ENCODE data around the gene FAM200B. TPM values are rescaled to one million over a fixed set of nuclear protein-coding genes. Genes with fewer than 3 reads are reported as not detected.

The FAM200B gene
- total RNA-seq, 1 experiment from 2014 or later = 70.3 TPM

DNA sequence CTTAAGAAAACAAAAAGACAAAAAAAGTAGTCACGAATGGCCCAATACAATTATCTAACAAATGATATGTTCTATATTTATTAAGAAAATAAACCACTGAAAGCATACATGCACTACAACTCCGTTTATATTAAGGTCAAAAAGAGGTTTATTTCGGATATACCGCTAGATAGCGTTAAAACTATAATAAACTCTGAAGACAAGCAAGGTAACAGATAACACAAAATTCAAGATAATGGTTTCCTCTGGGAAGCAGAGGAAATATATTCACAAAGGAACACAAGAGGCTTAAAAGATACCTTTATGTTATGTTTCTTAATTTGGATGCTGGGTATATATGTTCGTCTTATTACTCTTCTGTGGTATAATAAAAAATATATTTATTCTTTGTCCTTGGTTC lies 4.7 kb upstream of the FAM200B start:
- Histone ChIP-seq H3K9me3 (replicated peaks) (no peaks in the 10 kb centered on the region), H3K36me3 (peaks cover 3% of the 10 kb centered on the region; the same call in 1 of the 2 replicates), H3K4me3 (no peak overlapping the region), H3K27ac (no peak overlapping the region), H3K27me3 (no peaks in the 10 kb centered on the region), H3K4me1 (no peaks in the 10 kb centered on the region; the same call in 1 of the 2 replicates)
- no peak for DNase-seq

DNA sequence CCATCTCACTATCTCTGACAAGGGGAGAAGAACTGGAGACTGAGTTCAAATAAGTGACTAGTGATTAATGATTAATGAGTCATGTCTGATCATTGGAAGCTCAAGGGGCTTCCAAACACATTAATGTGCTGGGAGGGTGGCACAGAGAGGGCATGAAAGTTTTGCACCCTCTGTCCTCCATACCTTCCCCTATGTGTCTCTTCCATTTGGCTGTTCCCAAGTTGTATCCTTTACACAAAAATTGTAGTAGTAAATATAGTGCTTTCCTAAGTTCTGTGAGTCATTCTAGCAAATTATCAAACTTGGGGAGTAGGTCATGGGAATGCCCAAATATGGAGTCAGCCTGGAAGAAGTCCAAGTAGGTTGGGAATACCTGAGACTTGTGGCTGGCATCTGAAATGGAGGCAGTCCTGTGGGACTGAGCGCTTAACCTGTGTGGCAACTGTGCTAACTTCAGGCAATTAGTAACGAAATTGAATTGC lies 4.1 kb upstream of the FAM200B start:
- no peak overlapping the region for H3K4me3 ChIP-seq
- no peaks in the 10 kb centered on the region; the same call in 1 of the 2 replicates for H3K36me3 ChIP-seq
- no peaks in the 10 kb centered on the region for H3K27me3 ChIP-seq
- no peaks in the 10 kb centered on the region for H3K9me3 ChIP-seq (replicated peaks)
- H3K4me1 ChIP-seq = no peaks in the 10 kb centered on the region; the same call in 1 of the 2 replicates
- no peak for DNase-seq
- no peak overlapping the region for H3K27ac ChIP-seq

DNA sequence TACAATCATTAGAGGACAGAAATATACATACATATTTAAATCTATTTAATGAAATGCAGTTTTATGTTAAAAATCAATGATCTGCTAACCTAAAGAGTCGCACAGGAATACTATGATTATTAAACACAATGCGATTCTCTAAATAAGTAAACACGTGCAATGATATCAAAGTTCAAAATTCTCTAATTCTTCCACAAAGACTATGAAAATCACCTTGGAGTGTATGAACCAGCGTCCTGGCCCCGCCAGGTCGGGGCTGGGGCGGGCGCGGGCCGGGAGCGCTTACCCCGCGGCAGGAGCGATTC lies 608 bp upstream of the FAM200B start:
- H3K27me3 ChIP-seq = no peaks in the 10 kb centered on the region
- H3K27ac ChIP-seq = peak overlapping the region; percentile 88
- no peaks in the 10 kb centered on the region; the same call in 1 of the 2 replicates for H3K4me1 ChIP-seq
- DNase-seq = no peak
- H3K36me3 ChIP-seq = peaks cover 8% of the 10 kb centered on the region
- no peaks in the 10 kb centered on the region for H3K9me3 ChIP-seq (replicated peaks)
- H3K4me3 ChIP-seq = peak overlapping the region; percentile 70

DNA sequence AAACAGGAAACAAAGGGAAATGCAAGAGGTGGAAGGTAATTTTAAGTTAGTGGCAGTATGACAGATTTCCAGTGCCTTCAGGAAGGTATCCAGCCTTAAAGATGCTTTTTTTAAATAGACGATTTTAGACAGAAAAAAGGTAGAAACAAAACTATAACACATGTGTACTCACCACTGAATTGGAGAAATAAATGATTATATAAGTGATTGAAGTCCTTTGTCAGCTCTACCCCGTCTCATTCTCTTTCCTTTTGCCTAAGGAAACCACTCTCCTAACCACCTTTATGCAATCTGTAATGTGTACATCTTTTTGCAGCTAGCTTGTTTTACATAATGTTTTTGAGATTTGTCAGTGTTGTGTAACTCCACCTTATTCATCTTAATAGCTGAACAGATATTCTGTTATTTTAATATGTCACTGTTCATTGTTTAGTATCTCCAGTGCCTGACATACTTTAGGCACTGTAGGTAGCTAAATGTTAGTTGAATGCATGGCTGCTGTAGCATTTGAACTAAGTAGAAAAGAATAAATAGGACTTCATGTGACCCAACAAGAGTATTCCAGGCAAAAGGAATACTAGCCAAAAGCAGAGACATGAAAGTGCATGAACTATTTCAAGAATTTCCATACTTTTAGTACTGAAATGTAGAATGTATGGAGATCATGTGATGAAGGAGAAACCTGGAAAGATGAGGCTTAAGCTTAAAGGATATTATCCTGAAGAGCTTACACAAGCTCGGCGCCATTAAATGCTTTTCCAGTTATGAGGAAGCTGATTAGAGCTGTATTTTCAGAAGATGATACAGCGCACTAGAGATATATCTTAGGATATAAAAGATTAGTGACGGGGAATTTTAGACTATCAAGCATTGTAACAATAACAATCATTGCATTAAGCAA lies 865 bp downstream of the FAM200B start:
- no peaks in the 10 kb centered on the region for H3K27me3 ChIP-seq
- no peaks in the 10 kb centered on the region for H3K9me3 ChIP-seq (replicated peaks)
- H3K4me3 ChIP-seq = peak overlapping the region; percentile 70
- H3K36me3 ChIP-seq = peaks cover 22% of the 10 kb centered on the region
- DNase-seq = no peak
- peak overlapping the region; percentile 88 for H3K27ac ChIP-seq
- no peaks in the 10 kb centered on the region; the same call in 1 of the 2 replicates for H3K4me1 ChIP-seq

DNA sequence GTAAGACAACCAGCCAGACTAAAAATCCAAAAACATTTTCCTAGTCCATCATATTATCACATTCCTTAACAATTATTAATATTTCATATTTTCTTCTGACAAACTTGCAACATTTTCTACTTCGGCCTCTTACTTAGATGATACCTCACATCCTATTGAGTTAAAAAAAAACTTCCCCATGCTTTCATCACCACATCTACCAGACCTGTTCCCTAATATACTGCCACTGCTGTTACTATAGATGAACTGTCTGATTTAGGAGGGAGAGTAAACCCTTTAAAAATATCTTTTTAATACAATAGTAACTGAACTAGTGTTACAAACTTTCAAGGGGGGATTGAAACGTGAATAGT lies 1.5 kb downstream of the FAM200B start:
- H3K4me1 ChIP-seq = no peaks in the 10 kb centered on the region; the same call in 1 of the 2 replicates
- peak overlapping the region; percentile 70 for H3K4me3 ChIP-seq
- no peaks in the 10 kb centered on the region for H3K9me3 ChIP-seq (replicated peaks)
- peaks cover 28% of the 10 kb centered on the region for H3K36me3 ChIP-seq
- DNase-seq = no peak
- no peaks in the 10 kb centered on the region for H3K27me3 ChIP-seq
- peak overlapping the region; percentile 88 for H3K27ac ChIP-seq

DNA sequence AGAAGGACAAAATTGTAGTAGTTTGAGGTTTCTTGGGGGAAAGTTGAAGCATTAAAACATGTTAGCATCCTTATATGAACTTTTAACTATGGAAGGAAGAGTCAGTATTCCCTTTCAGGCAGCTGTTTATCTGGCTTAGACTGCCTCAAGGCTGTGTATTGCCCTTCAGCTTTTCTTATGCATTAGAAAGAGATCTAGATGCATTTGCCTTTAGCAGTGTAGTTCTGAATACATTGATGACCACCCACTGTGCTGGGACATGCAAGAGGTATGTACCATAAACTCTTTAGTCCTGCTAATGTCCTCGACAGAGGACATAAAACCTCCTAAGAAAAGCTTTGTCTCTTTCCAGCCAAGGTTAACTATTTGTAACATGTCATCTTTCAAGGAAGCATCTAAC lies 2.9 kb downstream of the FAM200B start:
- DNase-seq = no peak
- Histone ChIP-seq H3K27ac (no peak overlapping the region), H3K36me3 (peaks cover 37% of the 10 kb centered on the region), H3K9me3 (replicated peaks) (no peaks in the 10 kb centered on the region), H3K4me3 (no peak overlapping the region), H3K27me3 (no peaks in the 10 kb centered on the region), H3K4me1 (peaks cover 5% of the 10 kb centered on the region)

DNA sequence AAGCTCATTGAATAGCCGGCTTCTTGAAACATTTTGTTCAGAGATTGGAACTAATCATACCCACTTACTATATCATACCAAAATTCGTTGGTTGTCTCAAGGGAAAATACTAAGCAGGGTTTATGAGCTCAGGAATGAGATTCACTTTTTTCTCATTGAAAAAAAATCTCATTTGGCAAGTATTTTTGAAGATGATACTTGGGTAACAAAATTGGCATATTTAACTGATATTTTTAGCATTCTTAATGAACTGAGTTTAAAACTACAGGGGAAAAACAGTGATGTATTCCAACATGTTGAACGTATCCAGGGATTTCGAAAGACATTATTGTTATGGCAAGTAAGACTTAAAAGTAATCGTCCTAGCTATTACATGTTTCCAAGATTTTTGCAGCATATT lies 6.4 kb downstream of the FAM200B start:
- Histone ChIP-seq H3K27me3 (no peaks in the 10 kb centered on the region), H3K4me3 (no peak overlapping the region), H3K4me1 (peaks cover 34% of the 10 kb centered on the region), H3K9me3 (replicated peaks) (no peaks in the 10 kb centered on the region), H3K27ac (no peak overlapping the region), H3K36me3 (peaks cover 42% of the 10 kb centered on the region)
- no peak for DNase-seq

DNA sequence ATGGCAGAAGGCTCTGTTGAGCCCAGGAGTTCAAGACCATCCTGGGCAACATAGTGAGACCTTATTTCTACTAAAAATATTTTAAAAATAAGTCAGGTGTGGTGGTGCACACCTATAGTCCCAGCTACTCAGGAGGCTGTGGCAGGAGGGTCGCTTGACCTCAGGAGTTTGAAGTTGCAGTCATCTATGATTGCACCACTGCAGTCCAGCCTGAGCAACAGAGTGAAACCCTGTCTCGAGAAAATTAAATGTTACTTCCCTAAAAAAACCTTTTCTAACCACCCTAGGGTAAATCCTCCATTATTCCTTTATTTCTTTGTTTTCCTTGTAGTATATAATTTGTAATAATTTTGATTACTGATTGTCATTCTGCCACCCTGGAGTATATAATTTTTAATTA lies 7.9 kb downstream of the FAM200B start:
- peaks cover 40% of the 10 kb centered on the region for H3K36me3 ChIP-seq

DNA sequence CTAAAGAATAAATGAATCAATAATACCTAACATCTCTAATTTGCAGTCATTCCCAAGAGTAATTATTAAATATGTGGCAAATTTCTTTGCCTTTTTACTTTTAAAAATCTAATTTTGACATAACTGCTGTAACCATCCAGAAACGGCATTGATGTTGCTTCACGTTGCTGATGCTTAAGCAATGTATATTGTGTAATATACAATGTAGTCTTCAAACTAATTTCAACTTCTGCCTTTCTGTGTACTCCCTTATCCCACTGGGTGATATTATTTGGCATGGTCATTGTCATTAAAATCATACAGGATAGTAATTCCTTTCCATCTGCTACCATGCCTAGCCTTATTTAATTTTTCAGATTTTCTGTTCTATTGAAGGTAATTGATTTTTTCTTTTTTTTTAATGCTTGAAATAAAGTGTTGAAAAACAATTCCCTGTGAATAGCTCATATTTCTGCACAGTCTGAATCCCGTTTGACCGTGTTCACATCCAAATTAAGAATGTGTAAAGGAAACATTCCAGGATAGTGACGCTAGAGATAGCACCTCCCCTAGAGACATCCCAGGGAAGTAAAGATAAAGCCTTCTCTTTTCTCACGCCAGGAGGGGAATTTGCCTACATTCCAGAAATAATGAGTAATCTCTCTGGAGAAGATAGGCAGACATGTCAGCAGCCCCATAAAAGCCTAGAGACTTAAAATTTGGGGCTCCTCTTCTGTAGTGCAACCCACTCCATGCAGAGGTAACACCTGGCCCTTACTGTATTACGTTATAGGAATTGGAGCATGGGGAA lies 8.6 kb downstream of the FAM200B start:
- H3K4me3 ChIP-seq = no peak overlapping the region
- peaks cover 34% of the 10 kb centered on the region for H3K36me3 ChIP-seq
- no peaks in the 10 kb centered on the region for H3K27me3 ChIP-seq
- no peaks in the 10 kb centered on the region for H3K9me3 ChIP-seq (replicated peaks)
- H3K27ac ChIP-seq = peak overlapping the region; percentile 93
- peak; percentile 76 for DNase-seq
- peaks cover 40% of the 10 kb centered on the region for H3K4me1 ChIP-seq

More for the DNA sequence above, 7.9 kb downstream of the FAM200B start:
- no peak for DNase-seq
- H3K4me1 ChIP-seq = peaks cover 35% of the 10 kb centered on the region
- H3K9me3 ChIP-seq (replicated peaks) = no peaks in the 10 kb centered on the region
- no peaks in the 10 kb centered on the region for H3K27me3 ChIP-seq
- peak overlapping the region; percentile 93 for H3K27ac ChIP-seq
- no peak overlapping the region for H3K4me3 ChIP-seq

DNA sequence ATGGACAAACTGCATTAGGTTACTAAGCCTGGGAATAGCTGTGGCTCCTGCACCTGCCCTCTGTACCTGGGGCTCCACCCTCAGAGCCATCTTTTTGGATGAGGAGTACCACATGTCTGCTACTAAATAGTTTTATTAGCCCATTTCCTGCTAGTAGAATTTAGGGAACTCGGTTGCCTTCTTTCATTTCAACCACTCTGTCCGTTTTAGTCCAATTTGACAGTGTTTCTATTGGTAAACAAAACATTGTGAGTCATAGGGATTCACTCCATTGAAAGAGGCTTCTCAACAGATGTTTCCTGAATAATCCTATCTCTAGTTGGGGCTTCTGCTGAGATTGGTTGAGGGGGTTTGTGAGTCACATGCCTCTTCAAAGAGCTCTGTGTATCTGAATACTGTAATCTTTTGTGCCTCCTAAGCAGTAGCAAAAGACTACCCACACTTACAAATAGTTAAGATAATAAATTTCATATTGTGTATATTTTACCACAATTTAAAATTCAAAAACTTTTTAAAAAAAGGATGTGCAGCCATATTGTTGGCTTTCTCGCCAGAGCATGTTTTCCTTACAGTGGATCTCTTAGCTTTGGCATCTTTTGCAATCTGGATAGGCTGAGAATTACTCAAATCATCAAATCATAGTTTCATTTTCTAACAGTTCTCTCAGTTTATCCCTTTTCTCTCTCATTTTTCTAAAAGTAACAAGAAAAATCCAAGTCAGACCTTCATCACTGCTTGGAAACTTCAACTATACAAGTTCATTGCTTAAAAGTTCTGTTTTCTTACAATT lies 9.9 kb downstream of the FAM200B start:
- no peaks in the 10 kb centered on the region for H3K27me3 ChIP-seq
- DNase-seq = peak; percentile 33 to 70
- peaks cover 30% of the 10 kb centered on the region for H3K36me3 ChIP-seq
- H3K4me1 ChIP-seq = peaks cover 48% of the 10 kb centered on the region
- no peaks in the 10 kb centered on the region for H3K9me3 ChIP-seq (replicated peaks)
- H3K27ac ChIP-seq = peak overlapping the region; percentile 93
- no peak overlapping the region for H3K4me3 ChIP-seq

DNA sequence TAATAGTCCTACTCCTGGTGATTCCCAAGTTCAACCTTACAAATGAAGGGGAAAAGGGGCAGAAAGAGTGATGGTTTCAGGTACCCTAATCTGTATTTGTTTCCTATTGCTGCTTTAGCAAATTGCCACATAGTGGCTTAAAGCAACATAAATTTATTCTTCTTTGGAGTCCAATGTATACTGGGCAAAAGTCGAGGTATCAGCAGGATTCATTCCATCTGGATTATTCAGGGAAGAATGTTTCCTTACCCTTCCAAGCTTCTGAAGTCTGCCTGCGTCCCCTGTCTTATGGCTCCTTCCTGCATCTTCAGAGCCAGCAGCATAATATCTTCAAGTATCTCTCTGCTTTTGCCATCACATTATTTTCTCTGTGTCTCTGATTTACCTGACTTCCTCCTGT lies 11.0 kb downstream of the FAM200B start:
- no peak for DNase-seq
- H3K9me3 ChIP-seq (replicated peaks) = peaks cover 7% of the 10 kb centered on the region
- no peak overlapping the region for H3K4me3 ChIP-seq
- peaks cover 48% of the 10 kb centered on the region for H3K4me1 ChIP-seq
- no peaks in the 10 kb centered on the region for H3K27me3 ChIP-seq
- peaks cover 19% of the 10 kb centered on the region for H3K36me3 ChIP-seq
- peak overlapping the region; percentile 93; the same call in 1 of the 2 replicates for H3K27ac ChIP-seq

DNA sequence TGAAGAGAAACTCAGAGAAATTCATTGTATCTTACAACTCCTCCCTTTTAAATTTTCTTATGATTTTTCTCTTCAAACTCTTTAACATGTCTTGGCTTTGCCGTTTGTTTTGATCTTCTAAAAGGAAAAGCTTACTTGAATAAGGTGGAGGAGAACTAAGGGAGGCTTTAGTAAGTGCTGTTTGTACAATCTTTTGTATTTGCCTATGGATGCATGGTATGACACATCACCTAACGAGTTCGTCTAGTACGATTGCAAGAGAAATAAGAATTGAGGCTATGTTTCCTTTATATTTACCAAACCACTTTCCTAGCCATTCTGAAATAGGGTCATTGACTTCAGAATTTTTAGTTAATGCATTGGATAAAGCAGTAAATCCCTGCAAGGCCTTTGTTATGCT lies 12.8 kb downstream of the FAM200B start:
- Histone ChIP-seq H3K27ac (peak overlapping the region; percentile 19; the same call in 1 of the 2 replicates), H3K36me3 (peaks cover 6% of the 10 kb centered on the region), H3K9me3 (replicated peaks) (peaks cover 7% of the 10 kb centered on the region), H3K4me1 (peaks cover 44% of the 10 kb centered on the region), H3K27me3 (no peaks in the 10 kb centered on the region), H3K4me3 (no peak overlapping the region)
- DNase-seq = no peak

DNA sequence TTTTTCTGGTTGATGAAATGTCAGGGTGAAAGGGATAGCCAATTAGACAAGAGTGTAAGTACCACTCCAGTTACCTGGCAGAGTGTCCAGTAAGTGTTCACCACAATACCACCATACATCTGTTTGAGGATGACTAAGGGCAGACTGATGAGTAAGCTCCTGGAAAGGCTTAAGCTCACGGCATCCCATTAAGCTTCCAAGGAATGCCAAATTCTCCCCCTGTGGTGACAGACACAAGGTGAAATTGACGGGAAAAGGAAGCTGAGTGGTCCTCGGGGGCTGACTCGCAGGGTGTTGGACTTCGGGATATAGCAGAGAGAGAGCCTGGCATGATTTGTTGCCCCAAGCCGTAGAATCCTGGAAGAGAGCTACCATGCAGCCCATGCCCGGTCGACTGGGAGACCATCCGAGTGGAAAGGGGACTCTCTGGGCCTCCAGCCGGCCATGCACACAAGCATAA lies 13.6 kb downstream of the FAM200B start:
- Histone ChIP-seq H3K36me3 (no peaks in the 10 kb centered on the region), H3K9me3 (replicated peaks) (peaks cover 7% of the 10 kb centered on the region), H3K4me3 (no peak overlapping the region), H3K27ac (peak overlapping the region; percentile 48), H3K27me3 (no peaks in the 10 kb centered on the region), H3K4me1 (peaks cover 36% of the 10 kb centered on the region)
- peak; percentile 71 to 72 for DNase-seq

DNA sequence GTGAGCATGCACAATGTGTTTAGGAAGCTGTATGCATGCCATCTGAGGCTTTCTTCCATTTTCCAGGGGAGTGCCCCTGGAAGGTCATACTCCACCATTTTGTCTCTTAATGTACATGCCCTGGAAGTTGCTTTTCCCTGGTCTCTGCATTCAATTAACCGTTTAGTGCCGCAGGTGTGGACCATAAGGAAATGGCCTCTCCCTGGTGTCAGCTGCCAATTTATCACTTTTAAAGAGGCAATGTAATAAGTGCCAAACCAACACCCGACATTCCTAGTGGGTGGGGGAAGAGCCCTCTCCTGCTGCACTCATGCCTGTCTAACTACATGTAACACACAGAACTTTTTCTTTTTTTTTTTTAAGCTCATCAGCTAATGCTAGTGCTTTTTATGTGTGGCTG lies 14.1 kb downstream of the FAM200B start:
- DNase-seq = no peak
- Histone ChIP-seq H3K27me3 (no peaks in the 10 kb centered on the region), H3K9me3 (replicated peaks) (peaks cover 7% of the 10 kb centered on the region), H3K27ac (peak overlapping the region; percentile 48), H3K4me1 (peaks cover 32% of the 10 kb centered on the region), H3K4me3 (no peak overlapping the region), H3K36me3 (no peaks in the 10 kb centered on the region)
